Stimulated activated CD4-positive, alpha-beta T cell treated with anti-CD3 and anti-CD28 coated beads, TNF-alpha, amount 100 ng/mL, for 1 hour (primary cell): ENCODE measurements around the gene GNG3.

Experiments
- DNase-seq, 3 donors: peaks; one replicate each; pipeline ENCODE4 v3.0.0-alpha.2; 2020; ENCODE audit warnings: low read depth in 3 of 3, low spot score in 1 of 3

GNG3 gene

DNA sequence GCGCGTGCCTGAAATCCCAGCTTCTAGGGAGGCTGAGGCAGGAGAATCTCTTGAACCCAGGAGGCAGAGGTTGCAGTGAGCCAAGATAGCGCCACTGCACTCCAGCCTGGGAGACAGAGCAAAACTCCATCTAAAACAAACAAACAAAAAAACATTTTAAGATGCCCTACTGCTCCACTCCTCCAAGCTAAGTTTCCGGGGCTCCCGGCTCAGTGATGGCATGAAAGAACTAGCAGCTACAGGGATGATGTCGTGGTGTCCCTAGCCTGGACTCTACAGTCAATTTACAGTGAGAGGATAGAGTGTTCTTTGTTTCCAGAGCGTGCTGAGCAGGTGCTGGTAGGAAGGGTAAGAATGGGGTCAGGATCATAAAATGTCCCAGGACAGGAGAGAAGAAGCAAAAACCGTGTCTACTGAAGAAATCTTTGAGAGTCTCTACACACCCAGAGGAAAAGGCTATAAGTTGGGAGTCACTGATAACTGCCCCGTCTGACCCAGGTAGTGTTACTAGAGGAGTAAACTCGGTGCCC lies 47.7 kb downstream of the GNG3 start:
- no peak for DNase-seq

DNA sequence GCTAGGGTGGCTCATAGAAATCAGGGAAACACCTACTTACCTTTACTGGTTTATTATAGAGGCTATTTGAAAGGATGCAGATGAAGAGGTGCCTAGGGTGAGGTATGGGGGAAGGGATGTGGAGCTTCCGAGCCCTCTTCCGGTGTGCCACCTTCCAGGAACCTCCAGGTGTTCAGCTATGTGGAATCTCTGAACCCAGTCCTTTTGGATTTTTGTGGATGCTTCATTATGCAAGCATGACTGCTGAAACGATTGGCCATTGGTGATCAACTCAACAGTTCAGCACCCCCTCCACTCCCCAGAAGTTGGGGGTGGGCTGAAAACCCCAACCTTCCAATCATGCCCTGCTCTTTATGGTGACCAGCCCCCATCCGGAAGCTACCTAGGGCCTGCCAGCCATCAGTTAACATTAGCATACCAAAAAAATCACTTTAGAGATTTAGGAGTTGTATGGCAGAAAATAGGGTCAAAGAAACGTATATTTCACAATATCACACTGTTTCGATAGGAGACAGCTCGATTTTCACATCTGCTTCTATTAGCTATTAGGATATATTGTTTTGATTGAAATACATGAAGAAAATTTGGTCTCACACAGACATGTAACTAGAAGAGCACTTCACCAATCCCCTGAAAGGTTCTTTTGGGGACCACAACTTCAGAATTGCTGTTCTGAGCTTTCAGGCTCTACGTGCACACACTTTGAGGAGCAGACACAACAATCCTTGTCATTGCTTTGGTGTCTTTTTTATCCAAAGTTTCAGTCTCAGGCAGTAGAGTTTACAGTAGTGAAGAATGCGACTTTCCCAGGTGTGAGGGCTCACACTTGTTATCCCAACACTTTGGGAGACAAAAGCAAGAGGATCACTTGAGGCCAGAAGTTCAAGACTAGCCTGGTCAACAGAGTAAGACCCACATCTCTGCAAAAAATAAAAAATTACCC lies 50.6 kb downstream of the GNG3 start:
- no peak for DNase-seq
